Endodermal cell (in vitro differentiated cells): ENCODE data around the gene POU6F2. TPM values are rescaled to one million over a fixed set of nuclear protein-coding genes. Genes with fewer than 3 reads are reported as not detected.

Experiments
- DNase-seq: peaks from one replicate; pipeline ENCODE4 v3.0.0-alpha.2; 2017
- H3K27ac ChIP-seq: 2 replicates; pipeline ENCODE4 v1.5.1; 2013; ENCODE audit warnings: mild to moderate bottlenecking, low read depth, low read length, moderate library complexity
- H3K27me3 ChIP-seq: 2 replicates; pipeline ENCODE4 v1.6.1; 2013; ENCODE audit warnings: mild to moderate bottlenecking, low read length, moderate library complexity; ENCODE audit not compliant: insufficient read depth, control insufficient read depth, poor library complexity, severe bottlenecking
- H3K36me3 ChIP-seq: 2 replicates; pipeline ENCODE4 v1.7.0; 2013; ENCODE audit warnings: mild to moderate bottlenecking, low read length, moderate library complexity; ENCODE audit not compliant: control insufficient read depth, insufficient read depth
- H3K4me1 ChIP-seq: one replicate; pipeline ENCODE4 v1.7.0; 2013; ENCODE audit warnings: low read length; ENCODE audit not compliant: control insufficient read depth, insufficient read depth
- H3K4me3 ChIP-seq: 2 replicates; pipeline ENCODE4 v1.5.1; 2013; ENCODE audit warnings: mild to moderate bottlenecking, low read length, moderate library complexity
- H3K9ac ChIP-seq: 2 replicates; pipeline ENCODE4 v1.6.1; 2013; ENCODE audit warnings: mild to moderate bottlenecking, low read length, moderate library complexity; ENCODE audit not compliant: poor library complexity, severe bottlenecking; ENCODE audit errors: extremely low read depth
- H3K9me3 ChIP-seq: 2 replicates; pipeline ENCODE4 v1.6.1; 2013; ENCODE audit warnings: mild to moderate bottlenecking, low read length, moderate library complexity; ENCODE audit not compliant: control insufficient read depth
- H3K27ac Mint-ChIP-seq: 2 replicates; pipeline ENCODE4 v1.8.0; 2020; ENCODE audit warnings: mixed read lengths
- H3K27me3 Mint-ChIP-seq: 2 replicates; pipeline ENCODE4 v1.8.0; 2021; ENCODE audit warnings: mild to moderate bottlenecking, mixed read lengths; ENCODE audit not compliant: insufficient read depth
- H3K36me3 Mint-ChIP-seq: 2 replicates; pipeline ENCODE4 v1.8.0; 2020; ENCODE audit warnings: low read depth, mixed read lengths
- H3K4me1 Mint-ChIP-seq: 2 replicates; pipeline ENCODE4 v1.8.0; 2020; ENCODE audit warnings: mixed read lengths
- H3K4me3 Mint-ChIP-seq: 2 replicates; pipeline ENCODE4 v1.8.0; 2020; ENCODE audit warnings: mild to moderate bottlenecking, moderate library complexity, mixed read lengths
- H3K9me3 Mint-ChIP-seq: 2 replicates; pipeline ENCODE4 v1.8.0; 2020; ENCODE audit warnings: mild to moderate bottlenecking, mixed read lengths
- CTCF ChIP-seq: fragments of 200-600 bp; sonication (generic); conservative IDR thresholded peaks from 2 replicates; pipeline ENCODE4 v1.5.0; 2021; ENCODE audit warnings: antibody characterized with exemption, mild to moderate bottlenecking
- WGBS, 2 experiments: methylation state at CpG; one replicate each; pipeline versions ENCODE4 v1.1.5 to v1.1.7; 2013; ENCODE audit warnings: missing lambda C conversion rate in 2 of 2, mixed read lengths in 1 of 2; ENCODE audit not compliant: insufficient coverage in 1 of 2, insufficient read length in 1 of 2; 5-methylcytosine and 5-hydroxymethylcytosine counted together
- total RNA-seq, 2 donors: library from RNA; stranded (reverse); fragmentation: NEBNext Ultra II Directional in 1 of 2; extraction: Animal tissue kit (Norgen Biotek cat#: 25700) in 1 of 2; gene quantifications; 2 replicates in 1 of 2; 3 replicates in 1 of 2; pipeline ENCODE4 v1.2.1, GENCODE V29; 2021

The POU6F2 gene
- total RNA-seq, 2 donors from 2014 or later, result 6.0 to 10.0 TPM

GRCh38 chr7:39300276-39300675 lies 322.6 kb downstream of the POU6F2 start:
- no peak overlapping the region for H3K9ac ChIP-seq
- H3K27ac Mint-ChIP-seq, result no peak overlapping the region
- H3K9me3 Mint-ChIP-seq, result peaks cover 4% of the 10 kb centered on the region
- 79 to 95% methylated on average over 7 to 8 of the region's 8 CpGs for WGBS, 2 experiments
- peaks cover 1% of the 10 kb centered on the region for H3K27me3 Mint-ChIP-seq
- H3K4me1 ChIP-seq, result no peaks in the 10 kb centered on the region
- H3K4me3 Mint-ChIP-seq, result no peak overlapping the region
- no peak for DNase-seq
- H3K36me3 ChIP-seq, result no peaks in the 10 kb centered on the region
- no peak overlapping the region for H3K27ac ChIP-seq
- H3K36me3 Mint-ChIP-seq, result no peaks in the 10 kb centered on the region
- H3K4me3 ChIP-seq, result no peak overlapping the region
- H3K9me3 ChIP-seq, result no peaks in the 10 kb centered on the region
- no peak for TF ChIP-seq CTCF
- H3K4me1 Mint-ChIP-seq, result no peaks in the 10 kb centered on the region
- H3K27me3 ChIP-seq, result no peaks in the 10 kb centered on the region

GRCh38 chr7:39301543-39301942 lies 323.8 kb downstream of the POU6F2 start:
- no peaks in the 10 kb centered on the region for H3K4me1 Mint-ChIP-seq

GRCh38 chr7:39304178-39304577 lies 326.5 kb downstream of the POU6F2 start:
- no peaks in the 10 kb centered on the region for H3K4me1 Mint-ChIP-seq
- WGBS, 2 experiments, result 86 to 87% methylated on average over 5 to 6 of the region's 6 CpGs
- H3K9me3 Mint-ChIP-seq, result no peaks in the 10 kb centered on the region

More at GRCh38 chr7:39301543-39301942, 323.8 kb downstream of the POU6F2 start:
- H3K9me3 Mint-ChIP-seq, result peaks cover 4% of the 10 kb centered on the region
- no peaks in the 10 kb centered on the region for H3K36me3 Mint-ChIP-seq
- H3K27me3 Mint-ChIP-seq, result peaks cover 1% of the 10 kb centered on the region
- H3K27ac ChIP-seq, result no peak overlapping the region
- H3K4me1 ChIP-seq, result no peaks in the 10 kb centered on the region
- no peaks in the 10 kb centered on the region for H3K36me3 ChIP-seq
- H3K9ac ChIP-seq, result no peak overlapping the region
- no peak overlapping the region for H3K4me3 ChIP-seq
- H3K27ac Mint-ChIP-seq, result no peak overlapping the region
- H3K27me3 ChIP-seq, result no peaks in the 10 kb centered on the region
- no peak overlapping the region for H3K4me3 Mint-ChIP-seq
- no peak for DNase-seq
- TF ChIP-seq CTCF, result no peak
- no peaks in the 10 kb centered on the region for H3K9me3 ChIP-seq

More at GRCh38 chr7:39304178-39304577, 326.5 kb downstream of the POU6F2 start:
- no peaks in the 10 kb centered on the region for H3K36me3 ChIP-seq
- Mint-ChIP-seq H3K27ac (no peak overlapping the region), H3K36me3 (no peaks in the 10 kb centered on the region), H3K4me3 (no peak overlapping the region), H3K27me3 (peaks cover 3% of the 10 kb centered on the region)
- no peak overlapping the region for H3K9ac ChIP-seq
- DNase-seq, result no peak
- no peak for TF ChIP-seq CTCF
- H3K4me1 ChIP-seq, result no peaks in the 10 kb centered on the region
- H3K27ac ChIP-seq, result no peak overlapping the region
- H3K4me3 ChIP-seq, result no peak overlapping the region
- no peaks in the 10 kb centered on the region for H3K27me3 ChIP-seq
- no peaks in the 10 kb centered on the region for H3K9me3 ChIP-seq
